Fibroblast of lung (primary cell): ENCODE data around the gene CPN2. TPM values are rescaled to one million over a fixed set of nuclear protein-coding genes. Genes with fewer than 3 reads are reported as not detected.

ENCODE experiments used
- DNase-seq, 2 donors: peaks; one replicate each; pipeline versions ENCODE4 v3.0.0 to v3.0.0-alpha.2; 2010; ENCODE audit warnings: low read depth in 2 of 2
- H2AFZ ChIP-seq: 2 replicates; pipeline ENCODE4 v1.5.1; 2012; ENCODE audit warnings: low read length, control low read depth, inconsistent platforms
- H3K27ac ChIP-seq: 2 replicates; pipeline ENCODE4 v1.5.1; 2011; ENCODE audit warnings: low read length, control low read depth; ENCODE audit not compliant: insufficient read depth
- H3K27me3 ChIP-seq: 2 replicates; pipeline ENCODE4 v1.5.1; 2011; ENCODE audit warnings: mild to moderate bottlenecking, low read length; ENCODE audit not compliant: control insufficient read depth, insufficient read depth
- H3K36me3 ChIP-seq: 2 replicates; pipeline ENCODE4 v1.5.1; 2011; ENCODE audit warnings: low read length; ENCODE audit not compliant: control insufficient read depth, insufficient read depth
- H3K4me1 ChIP-seq: 2 replicates; pipeline ENCODE4 v1.5.1; 2011; ENCODE audit warnings: low read length; ENCODE audit not compliant: control insufficient read depth, insufficient read depth; ENCODE audit errors: extremely low read depth
- H3K4me2 ChIP-seq: 2 replicates; pipeline ENCODE4 v1.5.1; 2011; ENCODE audit warnings: low read length, control low read depth; ENCODE audit not compliant: insufficient read depth; ENCODE audit errors: extremely low read depth
- H3K4me3 ChIP-seq, 4 experiments: fragments of 200-600 bp in 1 of 4; sonication (generic) in 1 of 4; replicated peaks in 1 of 4; 2 replicates each; pipeline ENCODE4 v1.5.1; 2011 to 2016; ENCODE audit warnings: low read length in 4 of 4, low read depth in 3 of 4, mild to moderate bottlenecking in 3 of 4, control low read depth in 2 of 4, inconsistent platforms in 1 of 4, mixed read lengths in 1 of 4; ENCODE audit not compliant: insufficient read depth in 1 of 4; ENCODE audit errors: control extremely low read depth in 1 of 4
- H3K79me2 ChIP-seq: 2 replicates; pipeline ENCODE4 v1.5.1; 2012; ENCODE audit warnings: mild to moderate bottlenecking, low read length, inconsistent platforms; ENCODE audit not compliant: control insufficient read depth, insufficient read depth
- H3K9ac ChIP-seq: 2 replicates; pipeline ENCODE4 v1.5.1; 2011; ENCODE audit warnings: mild to moderate bottlenecking, low read length, control low read depth; ENCODE audit not compliant: insufficient read depth
- H3K9me3 ChIP-seq: 2 replicates; pipeline ENCODE4 v1.5.1; 2012; ENCODE audit warnings: low read depth, low read length; ENCODE audit not compliant: control insufficient read depth, insufficient read depth
- H4K20me1 ChIP-seq: 2 replicates; pipeline ENCODE4 v1.5.1; 2011; ENCODE audit warnings: low read length; ENCODE audit not compliant: control insufficient read depth, insufficient read depth; ENCODE audit errors: extremely low read depth
- EZH2 ChIP-seq: IDR thresholded peaks from 2 replicates; pipeline ENCODE4 v1.5.1; 2012; ENCODE audit warnings: low read length, control low read depth, mild to moderate bottlenecking; ENCODE audit errors: missing control alignments
- polyA plus RNA-seq, 2 donors: library from polyadenylated mRNA; depleted of rRNA in 1 of 2; stranded (reverse) in 1 of 2; unstranded in 1 of 2; fragments of >200 nt; gene quantifications; 2 replicates each; pipeline ENCODE4 v1.2.1, GENCODE V29; 2011 to 2012; ENCODE audit warnings: missing spikeins in 1 of 2
- total RNA-seq: library from RNA; depleted of rRNA; stranded (reverse); fragments of >200 nt; gene quantifications from 2 replicates; pipeline ENCODE4 v1.2.1, GENCODE V29; 2014
- TF ChIP-seq, protein P1 (sequence below), 2 donors: IDR thresholded peaks in 1 of 2; conservative IDR thresholded peaks in 1 of 2; 1 replicate in 1 of 2; 2 replicates in 1 of 2; pipeline ENCODE4 v1.5.1; 2011 to 2012; ENCODE audit warnings: low read length in 2 of 2, control low read depth in 1 of 2, inconsistent platforms in 1 of 2, low read depth in 1 of 2, mild to moderate bottlenecking in 1 of 2

Gene CPN2
- total and polyA plus RNA-seq, 2 donors (not counting 1 experiment from before 2014, with no cell fraction given): not detected

GRCh38 chr3:194357681-194358080 is 6.6 kb upstream of the CPN2 start:
- Histone ChIP-seq H3K79me2 (no peaks in the 10 kb centered on the region), H3K4me1 (no peaks in the 10 kb centered on the region), H3K4me2 (no peak overlapping the region), H3K27ac (no peak overlapping the region), H4K20me1 (no peaks in the 10 kb centered on the region), H3K36me3 (no peaks in the 10 kb centered on the region), H3K4me3 (no peak overlapping the region), H3K9ac (no peak overlapping the region), H2AFZ (no peak overlapping the region), H3K9me3 (no peaks in the 10 kb centered on the region), H3K27me3 (peaks cover 9% of the 10 kb centered on the region)
- TF ChIP-seq, protein P1, sequence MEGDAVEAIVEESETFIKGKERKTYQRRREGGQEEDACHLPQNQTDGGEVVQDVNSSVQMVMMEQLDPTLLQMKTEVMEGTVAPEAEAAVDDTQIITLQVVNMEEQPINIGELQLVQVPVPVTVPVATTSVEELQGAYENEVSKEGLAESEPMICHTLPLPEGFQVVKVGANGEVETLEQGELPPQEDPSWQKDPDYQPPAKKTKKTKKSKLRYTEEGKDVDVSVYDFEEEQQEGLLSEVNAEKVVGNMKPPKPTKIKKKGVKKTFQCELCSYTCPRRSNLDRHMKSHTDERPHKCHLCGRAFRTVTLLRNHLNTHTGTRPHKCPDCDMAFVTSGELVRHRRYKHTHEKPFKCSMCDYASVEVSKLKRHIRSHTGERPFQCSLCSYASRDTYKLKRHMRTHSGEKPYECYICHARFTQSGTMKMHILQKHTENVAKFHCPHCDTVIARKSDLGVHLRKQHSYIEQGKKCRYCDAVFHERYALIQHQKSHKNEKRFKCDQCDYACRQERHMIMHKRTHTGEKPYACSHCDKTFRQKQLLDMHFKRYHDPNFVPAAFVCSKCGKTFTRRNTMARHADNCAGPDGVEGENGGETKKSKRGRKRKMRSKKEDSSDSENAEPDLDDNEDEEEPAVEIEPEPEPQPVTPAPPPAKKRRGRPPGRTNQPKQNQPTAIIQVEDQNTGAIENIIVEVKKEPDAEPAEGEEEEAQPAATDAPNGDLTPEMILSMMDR (conservative IDR thresholded peaks at IDR 0.05 in 1 of 2, IDR thresholded peaks at IDR 0.05 in 1 of 2; ENCODE audit: low read depth in 1 of 2, low read length in 2 of 2): no peak
- TF ChIP-seq EZH2: no peak
- no peak for DNase-seq

GRCh38 chr3:194355379-194355778 is 4.3 kb upstream of the CPN2 start:
- no peak overlapping the region for H3K9ac ChIP-seq
- peaks cover 5% of the 10 kb centered on the region for H3K27me3 ChIP-seq

GRCh38 chr3:194354315-194354714 is 3.2 kb upstream of the CPN2 start:
- Histone ChIP-seq H4K20me1 (no peaks in the 10 kb centered on the region), H3K27ac (no peak overlapping the region), H3K4me3 (no peak overlapping the region), H3K9ac (no peak overlapping the region), H3K36me3 (no peaks in the 10 kb centered on the region), H3K27me3 (peaks cover 5% of the 10 kb centered on the region), H3K4me1 (no peaks in the 10 kb centered on the region), H3K9me3 (no peaks in the 10 kb centered on the region), H3K4me2 (no peak overlapping the region), H3K79me2 (no peaks in the 10 kb centered on the region), H2AFZ (no peak overlapping the region)
- TF ChIP-seq EZH2: no peak
- TF ChIP-seq, protein P1 (conservative IDR thresholded peaks at IDR 0.05 in 1 of 2, IDR thresholded peaks at IDR 0.05 in 1 of 2; ENCODE audit: low read depth in 1 of 2, low read length in 2 of 2): no peak
- no peak for DNase-seq

More at GRCh38 chr3:194355379-194355778, 4.3 kb upstream of the CPN2 start:
- no peak overlapping the region for H3K4me3 ChIP-seq
- H3K79me2 ChIP-seq: no peaks in the 10 kb centered on the region
- TF ChIP-seq EZH2: no peak
- TF ChIP-seq, protein P1 (conservative IDR thresholded peaks at IDR 0.05 in 1 of 2, IDR thresholded peaks at IDR 0.05 in 1 of 2; ENCODE audit: low read depth in 1 of 2, low read length in 2 of 2): no peak
- H3K36me3 ChIP-seq: no peaks in the 10 kb centered on the region
- no peak overlapping the region for H3K4me2 ChIP-seq
- no peaks in the 10 kb centered on the region for H3K9me3 ChIP-seq
- H2AFZ ChIP-seq: no peak overlapping the region
- H3K4me1 ChIP-seq: no peaks in the 10 kb centered on the region
- DNase-seq: no peak
- no peak overlapping the region for H3K27ac ChIP-seq
- H4K20me1 ChIP-seq: no peaks in the 10 kb centered on the region
